ENCODE results near the gene ADAMTS9. TPM values are rescaled to one million over a fixed set of nuclear protein-coding genes. Genes with fewer than 3 reads are reported as not detected.

Gene ADAMTS9
- total and polyA plus RNA-seq, 10 donors = 9.1 to 112 (median 34.8) TPM

DNA sequence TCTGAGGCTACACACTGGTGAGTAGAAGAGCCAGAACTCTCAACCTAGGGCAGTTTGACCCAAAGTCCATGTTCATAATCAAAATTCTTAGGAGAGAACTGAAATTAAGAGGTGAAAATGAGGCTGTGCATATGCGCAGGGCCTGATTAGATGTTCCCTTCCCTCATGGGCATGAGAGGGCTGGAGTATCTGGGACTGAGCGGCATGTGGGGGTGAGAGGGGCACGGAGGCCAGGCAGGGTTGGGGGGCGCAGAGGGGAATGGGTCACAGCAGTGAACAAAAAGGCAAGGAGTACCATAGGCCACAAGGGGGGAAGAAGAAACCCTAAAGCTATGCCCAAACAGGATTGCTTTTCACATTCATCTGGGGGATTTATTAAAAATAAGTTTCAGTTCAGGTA is 31.3 kb downstream of the ADAMTS9 start:
- WGBS, 5 donors = 93 to 100% (median 97%) methylated on average over 4 of the region's 4 CpGs
- H3K4me3 ChIP-seq = no peak overlapping the region
- H3K36me3 ChIP-seq = peaks cover 0 to 56% (median 4%) of the 10 kb centered on the region in 6 donors
- H3K9me3 ChIP-seq = peaks cover 0 to 2% (median 0%) of the 10 kb centered on the region in 8 donors
- TF ChIP-seq POLR2AphosphoS5 (IDR thresholded peaks at IDR 0.05) = no peak
- no peak for TF ChIP-seq POLR2A (IDR thresholded peaks at IDR 0.05)
- TF ChIP-seq, protein P1, sequence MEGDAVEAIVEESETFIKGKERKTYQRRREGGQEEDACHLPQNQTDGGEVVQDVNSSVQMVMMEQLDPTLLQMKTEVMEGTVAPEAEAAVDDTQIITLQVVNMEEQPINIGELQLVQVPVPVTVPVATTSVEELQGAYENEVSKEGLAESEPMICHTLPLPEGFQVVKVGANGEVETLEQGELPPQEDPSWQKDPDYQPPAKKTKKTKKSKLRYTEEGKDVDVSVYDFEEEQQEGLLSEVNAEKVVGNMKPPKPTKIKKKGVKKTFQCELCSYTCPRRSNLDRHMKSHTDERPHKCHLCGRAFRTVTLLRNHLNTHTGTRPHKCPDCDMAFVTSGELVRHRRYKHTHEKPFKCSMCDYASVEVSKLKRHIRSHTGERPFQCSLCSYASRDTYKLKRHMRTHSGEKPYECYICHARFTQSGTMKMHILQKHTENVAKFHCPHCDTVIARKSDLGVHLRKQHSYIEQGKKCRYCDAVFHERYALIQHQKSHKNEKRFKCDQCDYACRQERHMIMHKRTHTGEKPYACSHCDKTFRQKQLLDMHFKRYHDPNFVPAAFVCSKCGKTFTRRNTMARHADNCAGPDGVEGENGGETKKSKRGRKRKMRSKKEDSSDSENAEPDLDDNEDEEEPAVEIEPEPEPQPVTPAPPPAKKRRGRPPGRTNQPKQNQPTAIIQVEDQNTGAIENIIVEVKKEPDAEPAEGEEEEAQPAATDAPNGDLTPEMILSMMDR (IDR thresholded peaks at IDR 0.05 in 8 of 11, conservative IDR thresholded peaks at IDR 0.05 in 3 of 11) = no peak
- peaks cover 0 to 1% (median 0%) of the 10 kb centered on the region in 6 donors for H3K4me1 ChIP-seq
- no peaks in the 10 kb centered on the region for H3K27me3 ChIP-seq (replicated peaks in 1 of 7)
- no peak overlapping the region for H3K27ac ChIP-seq
- intact Hi-C loops (cut with DNase I; ENCODE audit: low total_unique reads) = no loop called here
- no peak for DNase-seq

DNA sequence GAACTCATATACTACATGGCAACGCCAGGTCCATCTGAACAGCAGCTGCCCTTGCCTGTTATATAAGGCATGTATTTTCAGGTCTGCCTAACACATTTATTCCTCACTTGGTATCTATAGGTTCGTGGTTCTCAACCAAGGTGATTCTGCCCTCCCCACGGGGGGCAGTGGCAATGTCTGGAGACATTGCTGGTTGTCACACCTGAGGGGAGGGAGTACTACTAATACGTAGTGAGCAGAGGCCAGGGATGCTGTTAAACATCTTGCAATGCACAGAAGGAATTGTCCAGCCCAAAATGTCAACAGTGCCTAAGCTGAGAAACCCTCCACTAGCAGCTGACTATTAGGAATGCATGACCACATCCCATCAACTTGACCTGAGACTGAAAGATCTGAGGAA is 32.6 kb downstream of the ADAMTS9 start:
- Histone ChIP-seq H3K36me3 (peaks cover 0 to 56% (median 4%) of the 10 kb centered on the region in 6 donors), H3K9me3 (no peaks in the 10 kb centered on the region), H3K4me1 (peaks cover 0 to 15% (median under 1%) of the 10 kb centered on the region in 6 donors), H3K27ac (no peak overlapping the region), H3K4me3 (no peak overlapping the region), H3K27me3 (replicated peaks in 1 of 7) (no peaks in the 10 kb centered on the region)
- WGBS, 5 donors = 72 to 91% (median 84%) methylated on average over 4 of the region's 4 CpGs
- TF ChIP-seq, protein P1 (IDR thresholded peaks at IDR 0.05 in 8 of 11, conservative IDR thresholded peaks at IDR 0.05 in 3 of 11) = no peak
- no peak for TF ChIP-seq POLR2AphosphoS5 (IDR thresholded peaks at IDR 0.05)
- no peak for TF ChIP-seq POLR2A (IDR thresholded peaks at IDR 0.05)
- no peak for DNase-seq
- intact Hi-C loops (cut with DNase I; ENCODE audit: low total_unique reads) = no loop called here

DNA sequence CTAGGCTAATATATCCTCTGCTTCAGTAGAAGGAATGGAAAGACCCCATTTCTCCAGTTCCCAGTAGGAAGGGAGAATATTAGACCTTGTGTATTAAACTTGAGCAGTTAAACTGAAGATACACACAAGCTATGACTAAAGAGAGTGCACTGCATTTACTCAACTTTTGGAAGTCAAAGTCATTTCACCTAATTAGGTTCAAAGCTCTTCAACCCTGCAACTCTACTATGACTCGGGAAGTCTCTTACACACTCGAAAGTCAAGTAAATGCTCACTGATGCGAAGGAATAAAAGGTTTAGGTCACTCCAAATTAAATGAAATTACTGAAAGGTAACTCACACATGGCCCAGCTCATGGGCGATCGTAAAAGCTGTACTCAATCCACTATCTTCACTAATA is 33.8 kb downstream of the ADAMTS9 start:
- intact Hi-C loops (cut with DNase I; ENCODE audit: low total_unique reads) = no loop called here
- Histone ChIP-seq H3K4me1 (peaks cover 0 to 17% (median 1%) of the 10 kb centered on the region in 6 donors), H3K27ac (no peak overlapping the region), H3K27me3 (replicated peaks in 1 of 7) (no peaks in the 10 kb centered on the region), H3K36me3 (peaks cover 0 to 67% (median 4%) of the 10 kb centered on the region in 6 donors), H3K9me3 (no peaks in the 10 kb centered on the region), H3K4me3 (no peak overlapping the region)
- no peak for DNase-seq
- WGBS, 5 donors = 87 to 96% (median 95%) methylated on average over 5 of the region's 5 CpGs
- TF ChIP-seq, protein P1 (IDR thresholded peaks at IDR 0.05 in 8 of 11, conservative IDR thresholded peaks at IDR 0.05 in 3 of 11) = no peak
- no peak for TF ChIP-seq POLR2A (IDR thresholded peaks at IDR 0.05)
- TF ChIP-seq POLR2AphosphoS5 (IDR thresholded peaks at IDR 0.05) = no peak

DNA sequence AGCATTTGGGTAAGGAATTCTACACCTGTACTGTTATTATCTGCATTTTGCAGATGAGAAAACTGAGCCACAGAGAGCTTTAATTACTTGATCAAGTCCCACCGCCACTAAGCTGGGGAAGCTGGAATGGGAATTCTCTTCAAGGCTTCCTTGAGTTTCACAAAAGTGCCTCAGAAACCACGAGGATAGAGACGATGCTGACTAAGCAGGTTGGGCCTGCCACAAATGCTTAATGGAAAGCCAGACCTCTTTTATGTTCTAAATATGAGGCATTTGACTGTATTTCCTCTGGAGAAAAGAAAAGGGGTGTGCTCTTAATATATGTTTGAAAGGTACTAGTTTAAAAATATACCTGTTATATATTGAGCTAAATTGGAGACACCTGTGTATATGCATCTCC is 34.7 kb downstream of the ADAMTS9 start:
- WGBS, 5 donors = 74 to 85% (median 76%) methylated on average over 3 of the region's 3 CpGs
- intact Hi-C loops (cut with DNase I; ENCODE audit: low total_unique reads) = no loop called here
- Histone ChIP-seq H3K9me3 (no peaks in the 10 kb centered on the region), H3K4me3 (no peak overlapping the region), H3K36me3 (peaks cover 0 to 66% (median 4%) of the 10 kb centered on the region in 6 donors), H3K27me3 (replicated peaks in 1 of 7) (no peaks in the 10 kb centered on the region), H3K4me1 (peaks cover 0 to 17% (median 1%) of the 10 kb centered on the region in 6 donors), H3K27ac (no peak overlapping the region)
- no peak for TF ChIP-seq POLR2AphosphoS5 (IDR thresholded peaks at IDR 0.05)
- TF ChIP-seq, protein P1 (IDR thresholded peaks at IDR 0.05 in 8 of 11, conservative IDR thresholded peaks at IDR 0.05 in 3 of 11) = no peak
- no peak for TF ChIP-seq POLR2A (IDR thresholded peaks at IDR 0.05)
- no peak for DNase-seq
